K562 treated with DMSO at 1 percent for 24 hours (cell line): ENCODE results near the gene AREL1. TPM values are rescaled to one million over a fixed set of nuclear protein-coding genes. Genes with fewer than 3 reads are reported as not detected.

ENCODE experiments used
- total RNA-seq: library from RNA; unstranded; fragments of 300-600 nt; gene quantifications from 2 replicates; pipeline ENCODE4 v1.2.3, GENCODE V29; 2022; ENCODE audit warnings: low read depth; ENCODE audit not compliant: insufficient read depth

The AREL1 gene, protein sequence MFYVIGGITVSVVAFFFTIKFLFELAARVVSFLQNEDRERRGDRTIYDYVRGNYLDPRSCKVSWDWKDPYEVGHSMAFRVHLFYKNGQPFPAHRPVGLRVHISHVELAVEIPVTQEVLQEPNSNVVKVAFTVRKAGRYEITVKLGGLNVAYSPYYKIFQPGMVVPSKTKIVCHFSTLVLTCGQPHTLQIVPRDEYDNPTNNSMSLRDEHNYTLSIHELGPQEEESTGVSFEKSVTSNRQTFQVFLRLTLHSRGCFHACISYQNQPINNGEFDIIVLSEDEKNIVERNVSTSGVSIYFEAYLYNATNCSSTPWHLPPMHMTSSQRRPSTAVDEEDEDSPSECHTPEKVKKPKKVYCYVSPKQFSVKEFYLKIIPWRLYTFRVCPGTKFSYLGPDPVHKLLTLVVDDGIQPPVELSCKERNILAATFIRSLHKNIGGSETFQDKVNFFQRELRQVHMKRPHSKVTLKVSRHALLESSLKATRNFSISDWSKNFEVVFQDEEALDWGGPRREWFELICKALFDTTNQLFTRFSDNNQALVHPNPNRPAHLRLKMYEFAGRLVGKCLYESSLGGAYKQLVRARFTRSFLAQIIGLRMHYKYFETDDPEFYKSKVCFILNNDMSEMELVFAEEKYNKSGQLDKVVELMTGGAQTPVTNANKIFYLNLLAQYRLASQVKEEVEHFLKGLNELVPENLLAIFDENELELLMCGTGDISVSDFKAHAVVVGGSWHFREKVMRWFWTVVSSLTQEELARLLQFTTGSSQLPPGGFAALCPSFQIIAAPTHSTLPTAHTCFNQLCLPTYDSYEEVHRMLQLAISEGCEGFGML
- total RNA-seq: 11.5 and 12.6 TPM in 2 replicates

DNA sequence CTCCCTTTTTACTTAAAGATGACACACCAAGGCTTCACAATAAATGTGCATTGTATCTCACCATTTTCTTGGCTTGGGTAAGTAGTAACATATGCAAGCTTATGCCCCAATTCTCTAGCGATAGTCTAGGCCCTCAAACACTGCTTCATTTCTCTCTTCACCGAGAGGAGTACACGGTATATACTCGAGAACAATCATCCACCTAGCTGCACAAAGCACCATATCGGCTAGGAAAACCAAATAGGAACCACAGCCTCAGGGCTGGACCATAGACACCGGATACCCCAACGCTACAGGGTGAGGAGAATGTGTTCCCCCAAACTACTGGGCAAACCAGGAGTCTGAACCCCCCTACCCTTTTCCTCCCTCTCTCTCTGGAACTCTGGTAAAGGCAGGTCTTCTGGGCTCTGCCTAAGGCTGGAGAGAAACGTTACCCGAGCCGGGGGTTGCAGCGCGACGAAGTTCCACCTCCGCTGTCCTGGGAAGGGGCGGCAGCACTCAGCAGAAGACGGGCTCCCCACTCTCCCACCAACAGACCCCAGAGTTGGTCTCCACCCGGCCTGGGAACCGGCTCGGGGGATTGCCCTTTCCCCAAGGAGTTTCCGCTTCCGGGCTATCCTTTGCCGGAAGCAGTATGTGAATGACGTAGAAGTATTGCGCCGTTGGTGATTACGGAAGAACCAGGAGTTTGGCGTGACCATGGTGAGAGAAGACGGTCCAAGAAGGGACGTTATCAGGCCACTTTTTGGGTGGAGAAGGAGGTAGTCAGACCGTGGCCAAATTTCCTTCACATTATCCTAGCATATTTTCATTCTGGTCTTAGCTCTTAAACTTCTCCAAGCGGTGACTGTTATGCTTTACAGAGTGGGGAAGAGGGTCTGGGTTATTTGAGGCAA is at the start of gene AREL1, which contains the start of gene FCF1:
TSS of gene AREL1 (minus strand) at position 582 of the 896 bp plus-strand sequence. CDS start 27,465 bp downstream, outside the sequence.
TSS of gene FCF1 (plus strand) at position 646 of the 896 bp plus-strand sequence. CDS start at position 700, 54 bp downstream.

DNA sequence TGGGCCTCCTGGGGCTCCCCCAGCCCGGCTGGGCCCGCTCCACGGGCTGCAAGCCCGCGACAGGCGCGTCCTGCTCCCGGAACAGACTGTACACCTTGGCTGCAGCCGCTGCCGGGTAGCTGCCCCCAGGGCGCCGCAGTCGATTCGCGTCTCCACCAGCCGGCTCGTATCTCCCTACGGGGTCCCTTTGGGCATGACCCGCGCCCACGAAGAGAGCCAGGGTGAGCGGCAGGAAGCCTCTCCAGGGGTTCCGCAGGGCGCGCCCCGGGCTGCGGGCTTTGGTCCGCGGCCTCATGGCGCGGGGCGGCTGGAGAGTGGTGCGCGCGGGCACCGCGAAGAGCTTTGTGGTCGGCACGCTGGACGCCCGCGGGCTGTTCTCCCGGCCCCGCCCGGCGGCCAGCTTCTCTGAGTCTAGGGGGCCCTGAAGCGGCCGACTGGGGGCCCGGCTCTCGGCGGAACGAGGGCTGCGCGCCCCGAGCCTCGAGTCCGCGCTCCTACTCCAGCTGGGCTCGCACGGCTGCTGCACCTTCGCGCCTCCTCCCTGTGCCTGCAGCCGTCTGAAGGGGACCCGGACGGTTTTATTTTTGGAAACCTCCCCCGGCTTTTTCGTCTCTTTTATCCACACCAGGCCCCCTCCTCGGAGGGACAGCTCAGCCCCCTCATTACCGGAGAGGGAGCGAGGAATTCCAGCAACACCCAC is 101.1 kb downstream of the AREL1 start, which contains the start of gene LTBP2:
TSS of gene LTBP2 (minus strand) at position 588 of the 700 bp plus-strand sequence. CDS start at position 295, 293 bp downstream.

Other genes with a start within 250 kb of the AREL1 start
- 192 and 220 TPM in 2 replicates for gene NPC2, start 219.8 kb downstream of the AREL1 start, total RNA-seq
- 12.4 and 14.8 TPM in 2 replicates for gene ISCA2, start 219.3 kb downstream of the AREL1 start, total RNA-seq
- 0.91 and 1.1 TPM in 2 replicates for gene LTBP2, start 100.8 kb downstream of the AREL1 start, total RNA-seq
- gene FCF1, start 64 bp upstream of the AREL1 start, total RNA-seq: 23.3 and 23.9 TPM in 2 replicates
- gene YLPM1, start 50.2 kb upstream of the AREL1 start, total RNA-seq: 19.0 and 21.4 TPM in 2 replicates
- 0.08 TPM in 1 of 2 replicates, not detected in the other for gene PROX2, start 163.1 kb upstream of the AREL1 start, total RNA-seq
- gene DLST, start 168.8 kb upstream of the AREL1 start, total RNA-seq: 40.8 and 43.9 TPM in 2 replicates
- 2.7 and 4.0 TPM in 2 replicates for gene RPS6KL1, start 210.2 kb upstream of the AREL1 start, total RNA-seq
- gene PGF, start 242.5 kb upstream of the AREL1 start, total RNA-seq: 1.1 and 2.0 TPM in 2 replicates